ENCODE results near the gene CD79B. TPM values are rescaled to one million over a fixed set of nuclear protein-coding genes. Genes with fewer than 3 reads are reported as not detected.

Gene CD79B
- polyA plus RNA-seq, 1 of the 3 experiments (the other 2 are of a cell fraction): 0.10 TPM

DNA sequence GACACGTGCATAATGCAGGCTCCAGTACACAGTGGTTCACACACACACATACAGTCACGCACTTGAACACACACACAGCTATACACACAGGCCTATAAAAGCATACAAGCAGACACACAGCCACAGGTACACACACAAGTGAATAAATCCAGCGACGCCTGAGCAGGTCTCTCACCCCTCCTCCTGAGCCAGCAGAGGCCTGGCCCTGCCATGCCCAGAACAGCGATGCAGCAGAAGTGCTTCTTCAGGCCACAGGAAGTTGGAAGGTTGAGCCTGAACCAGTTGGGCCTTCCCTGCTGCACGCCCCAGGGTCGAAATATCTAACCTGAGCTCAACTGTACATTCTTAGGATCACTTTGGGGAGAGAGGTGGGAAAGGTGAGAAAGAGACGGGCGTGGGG lies 7.3 kb upstream of the CD79B start:
- Histone ChIP-seq H3K27ac (ENCODE audit: low read depth in 2 of 2, low read length in 1 of 2) (no peak overlapping the region), H3K4me3 (ENCODE audit: low read depth in 2 of 2, low read length in 1 of 2) (no peak overlapping the region), H2AFZ (ENCODE audit: low read depth) (no peak overlapping the region), H3K9ac (no peak overlapping the region), H3K9me2 (no peaks in the 10 kb centered on the region), H4K20me1 (ENCODE audit: insufficient read depth) (no peaks in the 10 kb centered on the region), H3K79me2 (ENCODE audit: insufficient read depth) (no peaks in the 10 kb centered on the region), H3K9me3 (no peaks in the 10 kb centered on the region), H3F3A (replicated peaks; ENCODE audit: insufficient read depth) (no peaks in the 10 kb centered on the region), H3K27me3 (ENCODE audit: insufficient read depth) (peaks cover 11% of the 10 kb centered on the region; the same call in 1 of the 2 replicates), H3K4me1 (ENCODE audit: control insufficient read depth in 1 of 2, insufficient read depth in 2 of 2, low read depth in 1 of 2, low read length in 1 of 2) (no peaks in the 10 kb centered on the region), H3K4me2 (no peak overlapping the region), H3K36me3 (replicated peaks in 1 of 2; ENCODE audit: control insufficient read depth in 1 of 2, insufficient read depth in 2 of 2, low read length in 1 of 2) (no peaks in the 10 kb centered on the region)
- ChIA-PET POLR2A (no interaction called here), CTCF (interaction anchor here (0.9 to 3.7 kb wide), 6 partner anchors 11 to 86 kb away, joined by 3 to 24 read pairs (median 6); partner anchors contain the start of gene GH1)
- no peak for DNase-seq
- 81% methylated on average over 9 of the region's 9 CpGs for WGBS (ENCODE audit: low lambda C conversion rate)
- no peak for TF ChIP-seq YY1 (IDR thresholded peaks at IDR 0.05; ENCODE audit: low read depth)
- no peak for TF ChIP-seq MXI1 (IDR thresholded peaks at IDR 0.05; ENCODE audit: low read depth, low read length)
- TF ChIP-seq FOXJ3 (CRISPR knock-in tag; IDR thresholded peaks at IDR 0.05): no peak
- no peak for TF ChIP-seq SIN3A (IDR thresholded peaks at IDR 0.05; ENCODE audit: borderline replicate concordance, low read depth, low read length)
- TF ChIP-seq RFX5 (IDR thresholded peaks at IDR 0.05; ENCODE audit: low read length): no peak
- TF ChIP-seq, protein P1, sequence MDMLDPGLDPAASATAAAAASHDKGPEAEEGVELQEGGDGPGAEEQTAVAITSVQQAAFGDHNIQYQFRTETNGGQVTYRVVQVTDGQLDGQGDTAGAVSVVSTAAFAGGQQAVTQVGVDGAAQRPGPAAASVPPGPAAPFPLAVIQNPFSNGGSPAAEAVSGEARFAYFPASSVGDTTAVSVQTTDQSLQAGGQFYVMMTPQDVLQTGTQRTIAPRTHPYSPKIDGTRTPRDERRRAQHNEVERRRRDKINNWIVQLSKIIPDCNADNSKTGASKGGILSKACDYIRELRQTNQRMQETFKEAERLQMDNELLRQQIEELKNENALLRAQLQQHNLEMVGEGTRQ (IDR thresholded peaks at IDR 0.05; ENCODE audit: borderline replicate concordance, low read depth, low read length): no peak
- no peak for TF ChIP-seq CTCF (IDR thresholded peaks at IDR 0.05)
- no peak for TF ChIP-seq ZBTB33 (IDR thresholded peaks at IDR 0.05; ENCODE audit: borderline replicate concordance, low read depth)
- TF ChIP-seq, protein P2, sequence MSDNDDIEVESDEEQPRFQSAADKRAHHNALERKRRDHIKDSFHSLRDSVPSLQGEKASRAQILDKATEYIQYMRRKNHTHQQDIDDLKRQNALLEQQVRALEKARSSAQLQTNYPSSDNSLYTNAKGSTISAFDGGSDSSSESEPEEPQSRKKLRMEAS (IDR thresholded peaks at IDR 0.05; ENCODE audit: low read depth): no peak
- TF ChIP-seq REST (IDR thresholded peaks at IDR 0.05; ENCODE audit: low read depth, low read length): no peak
- TF ChIP-seq, protein P3, sequence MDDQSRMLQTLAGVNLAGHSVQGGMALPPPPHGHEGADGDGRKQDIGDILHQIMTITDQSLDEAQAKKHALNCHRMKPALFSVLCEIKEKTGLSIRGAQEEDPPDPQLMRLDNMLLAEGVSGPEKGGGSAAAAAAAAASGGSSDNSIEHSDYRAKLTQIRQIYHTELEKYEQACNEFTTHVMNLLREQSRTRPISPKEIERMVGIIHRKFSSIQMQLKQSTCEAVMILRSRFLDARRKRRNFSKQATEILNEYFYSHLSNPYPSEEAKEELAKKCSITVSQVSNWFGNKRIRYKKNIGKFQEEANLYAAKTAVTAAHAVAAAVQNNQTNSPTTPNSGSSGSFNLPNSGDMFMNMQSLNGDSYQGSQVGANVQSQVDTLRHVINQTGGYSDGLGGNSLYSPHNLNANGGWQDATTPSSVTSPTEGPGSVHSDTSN (IDR thresholded peaks at IDR 0.05): no peak
- TF ChIP-seq NRF1 (IDR thresholded peaks at IDR 0.05; ENCODE audit: low read depth, low read length): no peak
- TF ChIP-seq CHD2 (IDR thresholded peaks at IDR 0.05; ENCODE audit: low read length, partially characterized antibody): no peak
- no peak for TF ChIP-seq IRF3 (IDR thresholded peaks at IDR 0.05; ENCODE audit: low read depth, low read length)
- TF ChIP-seq GATA2 (CRISPR knock-in tag; IDR thresholded peaks at IDR 0.05): no peak
- TF ChIP-seq GABPA (IDR thresholded peaks at IDR 0.05; ENCODE audit: low read depth): no peak
- no peak for TF ChIP-seq TCF12 (IDR thresholded peaks at IDR 0.05)
- no peak for TF ChIP-seq NFIC (IDR thresholded peaks at IDR 0.05; ENCODE audit: borderline replicate concordance)
- TF ChIP-seq MEF2A (IDR thresholded peaks at IDR 0.05; ENCODE audit: borderline replicate concordance, low read depth): no peak
- no peak for TF ChIP-seq FOXM1 (IDR thresholded peaks at IDR 0.05; ENCODE audit: low read depth)
